Measurements from ENCODE around the gene TEDDM1.

- no peak for TF ChIP-seq EZH2phosphoT487 (IDR thresholded peaks at IDR 0.05; ENCODE audit: borderline replicate concordance)
- TF ChIP-seq, protein P1, sequence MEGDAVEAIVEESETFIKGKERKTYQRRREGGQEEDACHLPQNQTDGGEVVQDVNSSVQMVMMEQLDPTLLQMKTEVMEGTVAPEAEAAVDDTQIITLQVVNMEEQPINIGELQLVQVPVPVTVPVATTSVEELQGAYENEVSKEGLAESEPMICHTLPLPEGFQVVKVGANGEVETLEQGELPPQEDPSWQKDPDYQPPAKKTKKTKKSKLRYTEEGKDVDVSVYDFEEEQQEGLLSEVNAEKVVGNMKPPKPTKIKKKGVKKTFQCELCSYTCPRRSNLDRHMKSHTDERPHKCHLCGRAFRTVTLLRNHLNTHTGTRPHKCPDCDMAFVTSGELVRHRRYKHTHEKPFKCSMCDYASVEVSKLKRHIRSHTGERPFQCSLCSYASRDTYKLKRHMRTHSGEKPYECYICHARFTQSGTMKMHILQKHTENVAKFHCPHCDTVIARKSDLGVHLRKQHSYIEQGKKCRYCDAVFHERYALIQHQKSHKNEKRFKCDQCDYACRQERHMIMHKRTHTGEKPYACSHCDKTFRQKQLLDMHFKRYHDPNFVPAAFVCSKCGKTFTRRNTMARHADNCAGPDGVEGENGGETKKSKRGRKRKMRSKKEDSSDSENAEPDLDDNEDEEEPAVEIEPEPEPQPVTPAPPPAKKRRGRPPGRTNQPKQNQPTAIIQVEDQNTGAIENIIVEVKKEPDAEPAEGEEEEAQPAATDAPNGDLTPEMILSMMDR (conservative IDR thresholded peaks at IDR 0.05; ENCODE audit: low read length), result no peak
These were observed 4.6 kb downstream of the TEDDM1 start for GRCh38 chr1:182395906-182396305.
